ENCODE data around the gene C10orf105.

C10orf105 gene

DNA sequence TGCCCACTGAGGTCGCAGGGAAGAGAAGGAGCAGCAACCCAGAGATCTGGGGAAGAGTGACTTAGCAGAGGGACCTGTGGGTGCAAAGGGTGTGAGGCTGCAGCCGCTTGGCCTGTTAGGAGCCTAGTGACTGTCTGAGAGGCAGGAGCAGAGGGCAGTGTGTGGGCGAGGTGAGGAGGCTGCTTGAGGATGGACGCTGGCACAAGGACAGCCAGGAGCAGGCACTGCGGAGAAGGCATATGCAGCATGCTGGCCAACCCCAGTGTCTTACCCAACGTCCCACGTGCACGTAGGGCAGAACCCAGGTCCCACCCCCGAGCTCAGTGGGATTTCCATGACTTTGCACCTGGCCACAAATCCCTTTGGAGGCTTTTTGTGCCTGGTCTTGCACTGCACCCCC is 54.1 kb downstream of the C10orf105 start:
- H3K36me3 ChIP-seq (ENCODE audit: control insufficient read depth, insufficient read depth, low read length) = no peaks in the 10 kb centered on the region
- H3K9ac ChIP-seq = no peak overlapping the region
- no peaks in the 10 kb centered on the region for H3K9me3 ChIP-seq (ENCODE audit: control insufficient read depth, low read length)
- H2AFZ ChIP-seq = no peak overlapping the region
- no peak overlapping the region for H3K4me2 ChIP-seq (ENCODE audit: low read length)
- peaks cover 9% of the 10 kb centered on the region for H3K79me2 ChIP-seq
- no peaks in the 10 kb centered on the region for H3K27me3 ChIP-seq (ENCODE audit: control insufficient read depth, insufficient read depth, low read length)
- H3K27ac ChIP-seq = no peak overlapping the region
- H3K4me3 ChIP-seq (ENCODE audit: low read depth, low read length) = no peak overlapping the region
- TF ChIP-seq, protein P1, sequence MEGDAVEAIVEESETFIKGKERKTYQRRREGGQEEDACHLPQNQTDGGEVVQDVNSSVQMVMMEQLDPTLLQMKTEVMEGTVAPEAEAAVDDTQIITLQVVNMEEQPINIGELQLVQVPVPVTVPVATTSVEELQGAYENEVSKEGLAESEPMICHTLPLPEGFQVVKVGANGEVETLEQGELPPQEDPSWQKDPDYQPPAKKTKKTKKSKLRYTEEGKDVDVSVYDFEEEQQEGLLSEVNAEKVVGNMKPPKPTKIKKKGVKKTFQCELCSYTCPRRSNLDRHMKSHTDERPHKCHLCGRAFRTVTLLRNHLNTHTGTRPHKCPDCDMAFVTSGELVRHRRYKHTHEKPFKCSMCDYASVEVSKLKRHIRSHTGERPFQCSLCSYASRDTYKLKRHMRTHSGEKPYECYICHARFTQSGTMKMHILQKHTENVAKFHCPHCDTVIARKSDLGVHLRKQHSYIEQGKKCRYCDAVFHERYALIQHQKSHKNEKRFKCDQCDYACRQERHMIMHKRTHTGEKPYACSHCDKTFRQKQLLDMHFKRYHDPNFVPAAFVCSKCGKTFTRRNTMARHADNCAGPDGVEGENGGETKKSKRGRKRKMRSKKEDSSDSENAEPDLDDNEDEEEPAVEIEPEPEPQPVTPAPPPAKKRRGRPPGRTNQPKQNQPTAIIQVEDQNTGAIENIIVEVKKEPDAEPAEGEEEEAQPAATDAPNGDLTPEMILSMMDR (IDR thresholded peaks at IDR 0.05) = no peak
- H3K4me1 ChIP-seq = no peaks in the 10 kb centered on the region

DNA sequence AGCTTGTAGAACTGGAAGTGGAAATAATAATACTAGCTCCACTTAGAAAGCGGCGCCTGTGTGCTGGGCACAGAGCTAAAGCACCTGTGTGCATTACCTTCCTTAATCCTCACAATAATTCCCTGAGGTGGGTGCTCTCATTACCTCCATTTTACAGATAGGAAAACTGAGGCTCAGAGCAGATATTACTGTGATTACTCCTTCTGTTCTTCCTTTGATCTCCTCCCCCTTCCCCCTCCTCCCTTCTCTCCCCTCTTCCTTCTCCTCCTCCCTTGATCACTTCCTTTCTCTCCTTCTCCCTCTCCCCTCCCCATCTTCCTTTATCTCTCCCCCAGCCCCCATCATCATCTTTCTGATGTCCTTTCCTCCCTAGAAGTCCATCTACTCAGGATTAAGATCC is 55.0 kb downstream of the C10orf105 start:
- no peak overlapping the region for H3K4me3 ChIP-seq (ENCODE audit: low read depth, low read length)
- no peak overlapping the region for H3K9ac ChIP-seq
- H3K27ac ChIP-seq = no peak overlapping the region
- H3K4me1 ChIP-seq = no peaks in the 10 kb centered on the region
- H3K79me2 ChIP-seq = peaks cover 9% of the 10 kb centered on the region
- TF ChIP-seq, protein P1 (IDR thresholded peaks at IDR 0.05) = no peak
- no peak overlapping the region for H3K4me2 ChIP-seq (ENCODE audit: low read length)
- H2AFZ ChIP-seq = no peak overlapping the region
- no peaks in the 10 kb centered on the region for H3K36me3 ChIP-seq (ENCODE audit: control insufficient read depth, insufficient read depth, low read length)
- H3K27me3 ChIP-seq (ENCODE audit: control insufficient read depth, insufficient read depth, low read length) = no peaks in the 10 kb centered on the region
- H3K9me3 ChIP-seq (ENCODE audit: control insufficient read depth, low read length) = no peaks in the 10 kb centered on the region

DNA sequence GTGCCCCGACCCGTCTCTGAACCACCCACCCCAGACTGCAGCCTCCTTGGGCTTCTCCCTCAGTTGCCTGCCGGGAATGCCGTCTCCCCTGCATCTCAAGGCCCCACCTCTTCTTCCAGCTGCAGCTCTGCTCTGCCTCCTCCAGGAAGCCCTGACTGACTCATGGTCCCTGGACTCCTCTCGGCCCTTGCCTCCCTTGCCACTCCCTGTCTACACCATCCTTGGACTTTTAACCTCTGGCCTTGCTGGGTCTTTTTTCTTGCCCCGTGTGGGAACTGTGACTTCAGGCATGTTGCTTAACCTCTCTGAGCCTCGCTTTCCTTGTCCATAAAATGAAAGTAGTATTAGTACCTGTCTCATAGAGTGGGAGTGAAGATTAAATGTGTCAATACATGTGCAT is 56.3 kb downstream of the C10orf105 start:
- H3K4me2 ChIP-seq (ENCODE audit: low read length) = no peak overlapping the region
- H3K4me3 ChIP-seq (ENCODE audit: low read depth, low read length) = no peak overlapping the region
- TF ChIP-seq, protein P1 (IDR thresholded peaks at IDR 0.05) = no peak
- no peaks in the 10 kb centered on the region for H3K4me1 ChIP-seq
- H3K79me2 ChIP-seq = peaks cover 9% of the 10 kb centered on the region
- no peak overlapping the region for H2AFZ ChIP-seq
- H3K27me3 ChIP-seq (ENCODE audit: control insufficient read depth, insufficient read depth, low read length) = no peaks in the 10 kb centered on the region
- H3K9ac ChIP-seq = no peak overlapping the region
- H3K27ac ChIP-seq = no peak overlapping the region
- H3K9me3 ChIP-seq (ENCODE audit: control insufficient read depth, low read length) = no peaks in the 10 kb centered on the region
- H3K36me3 ChIP-seq (ENCODE audit: control insufficient read depth, insufficient read depth, low read length) = no peaks in the 10 kb centered on the region

DNA sequence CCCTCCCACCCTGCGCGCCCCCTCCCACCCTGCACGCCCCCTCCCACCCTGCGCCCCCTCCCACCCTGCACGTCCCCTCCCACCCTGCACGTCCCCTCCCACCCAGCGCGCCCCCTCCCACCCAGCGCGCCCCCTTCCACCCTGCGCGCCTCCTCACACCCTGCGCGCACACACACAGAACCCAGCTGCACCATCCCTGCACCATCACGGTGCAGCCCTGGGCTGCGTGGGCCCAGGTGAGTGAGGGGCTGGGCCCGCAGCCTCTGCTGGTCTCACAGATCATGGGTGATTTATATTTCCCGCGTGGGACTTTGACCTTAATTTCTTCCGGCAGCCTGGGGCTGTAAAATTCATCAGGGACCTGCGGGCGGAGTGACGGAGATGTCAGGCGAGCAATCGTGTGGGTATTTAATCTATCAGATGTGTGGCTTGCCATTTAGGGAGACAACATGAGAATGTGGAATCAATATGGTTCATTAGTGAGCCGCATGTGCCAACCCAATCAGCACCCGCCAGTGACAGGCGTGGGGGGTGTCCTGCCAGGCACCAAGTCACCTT is 57.7 kb downstream of the C10orf105 start:
- no peak overlapping the region for H3K9ac ChIP-seq
- H3K4me3 ChIP-seq (ENCODE audit: low read depth, low read length) = no peak overlapping the region
- H3K79me2 ChIP-seq = peaks cover 7% of the 10 kb centered on the region
- no peaks in the 10 kb centered on the region for H3K36me3 ChIP-seq (ENCODE audit: control insufficient read depth, insufficient read depth, low read length)
- TF ChIP-seq, protein P1 (IDR thresholded peaks at IDR 0.05) = no peak
- H2AFZ ChIP-seq = no peak overlapping the region
- no peaks in the 10 kb centered on the region for H3K27me3 ChIP-seq (ENCODE audit: control insufficient read depth, insufficient read depth, low read length)
- no peak overlapping the region for H3K4me2 ChIP-seq (ENCODE audit: low read length)
- H3K9me3 ChIP-seq (ENCODE audit: control insufficient read depth, low read length) = no peaks in the 10 kb centered on the region
- no peak overlapping the region for H3K27ac ChIP-seq
- H3K4me1 ChIP-seq = no peaks in the 10 kb centered on the region

Data from parathyroid adenoma (tissue), 2 donors.